ENCODE results near the gene OLFM2.

DNA sequence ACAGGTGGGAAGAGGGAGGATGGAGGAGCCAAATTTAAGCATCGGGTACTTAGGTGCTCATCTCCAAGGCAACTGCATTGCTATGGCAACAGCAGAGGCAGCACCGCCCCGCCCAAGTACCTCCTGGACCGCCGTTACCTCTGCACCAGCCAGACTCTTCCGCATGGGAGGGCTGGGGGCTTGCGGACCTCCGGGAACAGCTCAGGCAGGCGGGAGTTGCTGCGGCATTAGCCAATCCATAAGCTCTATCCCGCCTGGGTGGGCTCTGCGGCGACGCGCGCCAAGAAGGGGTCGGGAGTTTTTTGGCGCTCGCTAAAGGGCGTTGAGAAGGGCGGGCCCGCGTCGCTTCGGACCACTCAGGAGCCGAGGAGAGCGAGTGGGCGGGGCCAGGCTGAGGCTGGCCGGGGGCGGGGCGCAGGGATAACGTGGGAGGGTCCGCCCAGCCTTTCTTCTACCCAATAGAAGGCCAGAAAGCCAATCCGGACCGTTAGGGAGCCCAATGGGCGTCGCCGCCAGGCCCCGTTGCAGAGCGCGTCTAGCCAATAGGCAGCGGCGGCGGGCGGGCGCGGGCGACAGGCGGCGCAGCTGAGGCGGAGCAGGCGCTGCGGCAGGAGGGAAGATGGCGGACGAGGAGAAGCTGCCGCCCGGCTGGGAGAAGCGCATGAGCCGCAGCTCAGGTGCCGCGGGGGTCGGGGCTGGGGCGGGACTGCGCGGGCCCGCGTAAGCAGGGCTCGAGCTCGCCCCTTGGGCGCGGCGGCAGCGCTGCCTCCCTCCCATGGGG, 101.4 kb downstream of the OLFM2 start, which contains the start of gene PIN1:
- TF ChIP-seq ZNF70 (CRISPR knock-in tag; IDR thresholded peaks at IDR 0.05) (no peak), RARB (CRISPR knock-in tag; IDR thresholded peaks at IDR 0.05) (no peak), CREB5 (CRISPR knock-in tag; IDR thresholded peaks at IDR 0.05; ENCODE audit: low read depth) (no peak), TCF4 (CRISPR knock-in tag; IDR thresholded peaks at IDR 0.05; ENCODE audit: borderline replicate concordance) (no peak), POU6F1 (CRISPR knock-in tag; IDR thresholded peaks at IDR 0.05; ENCODE audit: borderline replicate concordance, low read depth) (no peak), ISL1 (CRISPR knock-in tag; IDR thresholded peaks at IDR 0.05) (no peak), GLIS3 (CRISPR knock-in tag; IDR thresholded peaks at IDR 0.05) (no peak), ZNF565 (CRISPR knock-in tag; conservative IDR thresholded peaks at IDR 0.05; ENCODE audit: low read depth) (no peak), ZNF8 (CRISPR knock-in tag; IDR thresholded peaks at IDR 0.05) (no peak)
